Right atrium auricular region (tissue), 2 donors: ENCODE results near the gene NDFIP2. TPM values are rescaled to one million over a fixed set of nuclear protein-coding genes. Genes with fewer than 3 reads are reported as not detected.

Experiments
- DNase-seq: peaks from one replicate; pipeline ENCODE4 v3.0.0-alpha.2; 2019; ENCODE audit warnings: low spot score
- H3K27ac ChIP-seq, 2 donors: fragments of 200-600 bp; sonication (generic); 1 replicate in 1 of 2; 2 replicates in 1 of 2; pipeline ENCODE4 v1.5.1; 2016 to 2019
- H3K27me3 ChIP-seq, 2 donors: fragments of 200-600 bp; sonication (generic); one replicate each; pipeline versions ENCODE4 v1.5.1 to v1.6.0; 2017 to 2019
- H3K36me3 ChIP-seq: fragments of 200-600 bp; sonication (generic); one replicate; pipeline ENCODE4 v1.5.1; 2016
- H3K4me1 ChIP-seq, 2 donors: fragments of 200-600 bp; sonication (generic); one replicate each; pipeline versions ENCODE4 v1.5.1 to v1.6.0; 2017 to 2019
- H3K4me3 ChIP-seq, 2 donors: fragments of 200-600 bp; sonication (generic); 1 replicate in 1 of 2; 2 replicates in 1 of 2; pipeline ENCODE4 v1.5.1; 2017 to 2019; ENCODE audit warnings: mild to moderate bottlenecking in 1 of 2, moderate library complexity in 1 of 2
- H3K9me3 ChIP-seq, 2 donors: fragments of 200-600 bp; sonication (generic); one replicate each; pipeline ENCODE4 v1.5.1; 2019
- CTCF ChIP-seq, 2 donors: fragments of 200-600 bp; sonication (generic); IDR thresholded peaks; one replicate each; pipeline ENCODE4 v1.5.1; 2019; ENCODE audit warnings: antibody characterized with exemption in 2 of 2
- total RNA-seq, 2 donors: library from RNA; depleted of rRNA; stranded (reverse); fragments of >200 nt; gene quantifications; one replicate each; pipeline ENCODE4 v1.1.0, GENCODE V29; 2016

NDFIP2 gene
- total RNA-seq, 2 donors from 2014 or later = 27.8 to 29.0 TPM

- Histone ChIP-seq H3K27me3 (no peaks in the 10 kb centered on the region), H3K4me1 (no peaks in the 10 kb centered on the region), H3K4me3 (no peak overlapping the region), H3K36me3 (no peaks in the 10 kb centered on the region), H3K27ac (no peak overlapping the region), H3K9me3 (no peaks in the 10 kb centered on the region)
- no peak for DNase-seq
- no peak for TF ChIP-seq CTCF (IDR thresholded peaks at IDR 0.05)
These were observed 24.9 kb upstream of the NDFIP2 start for GRCh38 chr13:79456051-79456450.

DNA sequence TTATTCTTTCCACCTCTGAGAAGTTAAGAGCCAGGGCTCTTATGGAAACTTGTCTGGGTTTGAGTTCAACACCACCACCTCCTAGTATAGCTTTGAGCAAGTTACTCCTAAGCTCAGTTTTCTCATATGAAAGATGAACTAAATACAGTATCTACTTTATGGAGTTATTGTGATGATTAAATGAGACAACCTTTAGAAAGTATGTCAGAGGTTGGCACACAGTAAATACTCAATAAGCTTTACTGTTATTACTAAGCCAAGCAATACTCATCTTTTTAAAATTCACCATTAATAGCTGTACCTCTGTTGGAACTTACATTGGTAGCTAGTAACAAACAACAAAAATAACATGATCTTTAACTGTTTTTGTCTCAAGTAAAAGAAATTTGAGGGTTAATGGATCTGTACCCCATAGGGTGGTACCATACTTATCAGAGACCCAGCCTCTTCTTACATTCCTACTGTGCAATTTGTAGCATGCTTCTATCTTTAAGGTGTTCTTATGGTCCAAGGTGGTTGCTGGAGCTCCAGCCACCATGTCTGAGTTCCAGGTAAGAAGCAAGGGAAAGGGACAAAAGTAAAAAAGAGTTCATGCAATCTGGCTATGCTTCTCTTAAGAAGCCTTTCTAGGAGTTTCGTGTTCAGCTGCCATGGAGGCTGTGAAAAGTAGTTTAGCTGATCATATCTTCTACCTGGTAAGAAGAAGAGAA is 24.1 kb upstream of the NDFIP2 start:
- H3K36me3 ChIP-seq = no peaks in the 10 kb centered on the region
- no peak for TF ChIP-seq CTCF (IDR thresholded peaks at IDR 0.05)
- H3K9me3 ChIP-seq = no peaks in the 10 kb centered on the region
- no peaks in the 10 kb centered on the region for H3K4me1 ChIP-seq
- H3K27me3 ChIP-seq = no peaks in the 10 kb centered on the region
- no peak for DNase-seq
- H3K27ac ChIP-seq = no peak overlapping the region
- H3K4me3 ChIP-seq = no peak overlapping the region

DNA sequence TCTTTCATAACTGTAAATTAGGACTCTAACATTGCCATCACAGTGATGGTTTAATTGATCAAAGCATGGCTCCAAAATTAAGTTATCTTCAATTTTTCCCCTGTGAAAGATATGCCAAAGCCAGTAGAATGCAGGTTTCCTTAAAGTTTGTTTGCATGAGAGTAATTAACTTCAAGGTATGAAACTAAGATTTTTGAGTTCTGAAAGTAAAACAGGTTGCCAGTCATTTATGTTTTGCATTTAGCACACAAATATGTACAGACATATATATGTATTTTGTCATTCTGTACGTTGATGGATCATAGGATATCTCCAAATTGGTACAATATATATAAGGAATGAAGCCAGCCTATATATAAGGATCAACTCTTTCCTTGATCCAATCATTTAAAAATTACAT is 23.6 kb upstream of the NDFIP2 start:
- Histone ChIP-seq H3K9me3 (no peaks in the 10 kb centered on the region), H3K27me3 (no peaks in the 10 kb centered on the region), H3K27ac (no peak overlapping the region), H3K4me1 (no peaks in the 10 kb centered on the region), H3K36me3 (no peaks in the 10 kb centered on the region), H3K4me3 (no peak overlapping the region)
- no peak for TF ChIP-seq CTCF (IDR thresholded peaks at IDR 0.05)
- DNase-seq = no peak

DNA sequence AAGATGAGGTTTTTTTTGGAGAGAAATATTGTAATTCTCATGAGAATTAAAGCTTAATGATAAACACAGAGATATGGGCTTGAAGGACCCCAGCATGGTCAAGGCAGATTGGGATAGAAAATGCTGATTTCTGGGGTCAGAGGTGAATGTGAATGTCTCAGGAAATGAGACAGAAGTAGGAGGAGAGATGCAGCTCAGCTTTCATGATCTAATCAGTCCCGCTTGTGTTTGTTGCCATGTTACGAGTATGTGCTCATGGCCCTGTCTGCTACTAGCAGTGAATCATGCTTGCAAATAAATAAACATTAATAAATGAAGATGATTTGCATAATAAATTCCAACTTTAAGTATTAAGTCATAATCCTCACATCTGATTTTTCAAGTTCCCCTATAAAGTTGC is 23.0 kb upstream of the NDFIP2 start:
- no peaks in the 10 kb centered on the region for H3K36me3 ChIP-seq
- no peak for DNase-seq
- no peaks in the 10 kb centered on the region for H3K9me3 ChIP-seq
- H3K4me3 ChIP-seq = no peak overlapping the region
- no peak overlapping the region for H3K27ac ChIP-seq
- no peak for TF ChIP-seq CTCF (IDR thresholded peaks at IDR 0.05)
- H3K4me1 ChIP-seq = no peaks in the 10 kb centered on the region
- H3K27me3 ChIP-seq = no peaks in the 10 kb centered on the region

- H3K27ac ChIP-seq = no peak overlapping the region
- no peak overlapping the region for H3K4me3 ChIP-seq
- H3K9me3 ChIP-seq = no peaks in the 10 kb centered on the region
- no peak for TF ChIP-seq CTCF (IDR thresholded peaks at IDR 0.05)
- DNase-seq = no peak
- H3K27me3 ChIP-seq = no peaks in the 10 kb centered on the region
- H3K36me3 ChIP-seq = no peaks in the 10 kb centered on the region
- H3K4me1 ChIP-seq = no peaks in the 10 kb centered on the region
These were observed 22.5 kb upstream of the NDFIP2 start for GRCh38 chr13:79458436-79458835.

DNA sequence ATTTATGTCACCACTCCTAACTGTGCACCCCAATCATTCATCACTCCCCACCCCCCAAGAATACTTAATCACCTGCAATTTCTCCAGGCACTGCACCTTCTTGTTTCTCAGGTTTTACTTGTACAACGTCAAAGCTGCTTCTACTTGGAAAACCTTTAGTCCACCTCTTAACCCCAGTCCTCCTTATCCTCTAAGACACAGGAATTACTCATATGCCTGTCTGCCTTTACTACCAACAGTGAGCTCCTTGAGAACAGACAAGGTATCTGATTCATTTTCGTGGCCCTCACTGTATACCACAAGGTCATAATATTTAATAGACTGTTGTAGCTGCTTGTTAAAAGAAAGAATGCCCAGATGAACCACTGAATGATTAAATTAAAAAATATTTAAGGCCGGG is 21.0 kb upstream of the NDFIP2 start:
- no peaks in the 10 kb centered on the region for H3K27me3 ChIP-seq
- H3K4me3 ChIP-seq = no peak overlapping the region

More for the DNA sequence above, 21.0 kb upstream of the NDFIP2 start:
- no peak overlapping the region for H3K27ac ChIP-seq
- no peaks in the 10 kb centered on the region for H3K4me1 ChIP-seq
- no peaks in the 10 kb centered on the region for H3K9me3 ChIP-seq
- H3K36me3 ChIP-seq = no peaks in the 10 kb centered on the region
- no peak for TF ChIP-seq CTCF (IDR thresholded peaks at IDR 0.05)
- DNase-seq = no peak
